Natural killer cell (primary cell): ENCODE measurements around the gene ATP5ME. TPM values are rescaled to one million over a fixed set of nuclear protein-coding genes. Genes with fewer than 3 reads are reported as not detected.

ENCODE experiments used
- ATAC-seq, 3 donors: fragments of 150-1000 bp in 2 of 3; fragments of 200-7000 bp in 1 of 3; cut with Tn5 transposase; 1 replicate in 1 of 3; 2 replicates in 2 of 3; pipeline ENCODE4 v1.10.0; 2021; ENCODE audit warnings: mild to moderate bottlenecking in 2 of 3, moderate library complexity in 2 of 3
- DNase-seq, 2 donors: peaks; one replicate each; pipeline versions ENCODE4 v3.0.0 to v3.0.0-alpha.2; 2013 to 2021; ENCODE audit warnings: mixed read lengths in 1 of 2
- H3K27ac ChIP-seq: one replicate; pipeline ENCODE4 v1.5.1; 2013; ENCODE audit warnings: mild to moderate bottlenecking, low read length
- H3K27me3 ChIP-seq: one replicate; pipeline ENCODE4 v1.6.1; 2013; ENCODE audit warnings: low read length; ENCODE audit not compliant: control insufficient read depth, insufficient read depth
- H3K36me3 ChIP-seq: one replicate; pipeline ENCODE4 v1.6.1; 2013; ENCODE audit warnings: low read length; ENCODE audit not compliant: control insufficient read depth, insufficient read depth
- H3K4me1 ChIP-seq: one replicate; pipeline ENCODE4 v1.6.1; 2013; ENCODE audit warnings: low read length; ENCODE audit not compliant: control insufficient read depth, insufficient read depth
- H3K4me3 ChIP-seq: one replicate; pipeline ENCODE4 v1.5.1; 2013; ENCODE audit warnings: low read length
- H3K9me3 ChIP-seq: one replicate; pipeline ENCODE4 v1.6.1; 2013; ENCODE audit warnings: low read length; ENCODE audit not compliant: control insufficient read depth, insufficient read depth
- H3K27ac Mint-ChIP-seq, 2 donors: one replicate each; pipeline ENCODE4 v1.8.0; 2022; ENCODE audit warnings: mild to moderate bottlenecking in 2 of 2, mixed read lengths in 2 of 2, moderate library complexity in 1 of 2
- H3K27me3 Mint-ChIP-seq, 2 donors: one replicate each; pipeline ENCODE4 v1.8.0; 2022; ENCODE audit warnings: low read depth in 2 of 2, mixed read lengths in 2 of 2
- H3K36me3 Mint-ChIP-seq: one replicate; pipeline ENCODE4 v1.8.0; 2022; ENCODE audit warnings: mixed read lengths
- H3K4me1 Mint-ChIP-seq, 2 donors: one replicate each; pipeline ENCODE4 v1.8.0; 2022; ENCODE audit warnings: mixed read lengths in 2 of 2
- H3K4me3 Mint-ChIP-seq: one replicate; pipeline ENCODE4 v1.8.0; 2022; ENCODE audit warnings: mild to moderate bottlenecking, moderate library complexity, mixed read lengths
- H3K9me3 Mint-ChIP-seq, 2 donors: one replicate each; pipeline ENCODE4 v1.8.0; 2022; ENCODE audit warnings: mixed read lengths in 2 of 2
- CTCF ChIP-seq: fragments of 200-600 bp; IDR thresholded peaks from one replicate; pipeline ENCODE4 v1.8.0; 2022; ENCODE audit warnings: antibody characterized with exemption
- WGBS: methylation state at CpG from one replicate; pipeline ENCODE4 v1.1.7; 2013; ENCODE audit warnings: missing lambda C conversion rate; ENCODE audit not compliant: insufficient coverage; 5-methylcytosine and 5-hydroxymethylcytosine counted together
- intact Hi-C: fragments of 100-400 bp; cut with micrococcal nuclease; formaldehyde crosslinking; loops from one replicate; pipeline ENCODE4 v1.14.2; 2022
- total RNA-seq, 4 donors: library from RNA; stranded (reverse); fragments of 120-200 nt in 1 of 4; gene quantifications; one replicate each; pipeline versions ENCODE4 v1.2.3 to v1.2.4, GENCODE V29; 2013 to 2022

The ATP5ME gene
- total RNA-seq, 3 donors from 2014 or later (not counting 1 experiment from before 2014, with no cell fraction given) = 114 to 140 (median 136) TPM

GRCh38 chr4:666822-667544 lies 7.1 kb downstream of the ATP5ME start:
- no peak overlapping the region for H3K4me3 Mint-ChIP-seq
- intact Hi-C loops = no loop called here
- ATAC-seq (no peak), DNase-seq (no peak)
- peaks cover 5 to 20% of the 10 kb centered on the region in 2 donors for H3K4me1 Mint-ChIP-seq
- no peak for TF ChIP-seq CTCF
- Histone ChIP-seq H3K4me1 (peaks cover 24% of the 10 kb centered on the region), H3K27ac (no peak overlapping the region), H3K4me3 (no peak overlapping the region), H3K27me3 (no peaks in the 10 kb centered on the region), H3K9me3 (no peaks in the 10 kb centered on the region), H3K36me3 (peaks cover 10% of the 10 kb centered on the region)
- H3K27ac Mint-ChIP-seq = no peak overlapping the region
- H3K36me3 Mint-ChIP-seq = no peaks in the 10 kb centered on the region
- H3K27me3 Mint-ChIP-seq = no peaks in the 10 kb centered on the region
- no peaks in the 10 kb centered on the region for H3K9me3 Mint-ChIP-seq
- 95% methylated on average over 26 of the region's 28 CpGs for WGBS

DNA sequence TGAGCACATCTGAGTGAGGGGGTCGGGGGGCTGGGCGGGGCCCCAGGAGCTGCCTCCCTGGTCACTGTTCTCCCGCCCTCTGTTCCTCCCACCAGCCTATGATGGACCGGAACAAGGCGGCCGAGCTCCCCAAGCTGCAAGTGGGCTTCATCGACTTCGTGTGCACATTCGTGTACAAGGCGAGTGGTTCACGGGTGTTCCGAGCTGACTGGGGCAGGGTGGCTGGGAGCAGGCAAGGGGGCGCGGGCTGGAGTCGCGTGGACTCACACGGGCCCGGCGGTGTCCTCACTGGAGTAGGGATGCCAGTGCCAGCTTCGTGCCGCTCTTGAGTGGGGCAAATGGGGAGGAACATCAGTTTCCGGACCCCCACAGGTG lies 7.7 kb downstream of the ATP5ME start:
- no peak overlapping the region for H3K27ac ChIP-seq
- Mint-ChIP-seq H3K27me3 (no peaks in the 10 kb centered on the region), H3K36me3 (no peaks in the 10 kb centered on the region), H3K9me3 (no peaks in the 10 kb centered on the region), H3K4me3 (no peak overlapping the region), H3K4me1 (peaks cover 5 to 20% of the 10 kb centered on the region in 2 donors), H3K27ac (no peak overlapping the region)
- 96% methylated on average over 22 of the region's 22 CpGs for WGBS
- no peaks in the 10 kb centered on the region for H3K9me3 ChIP-seq
- peaks cover 24% of the 10 kb centered on the region for H3K4me1 ChIP-seq
- DNase-seq (no peak), ATAC-seq (no peak)
- no peak overlapping the region for H3K4me3 ChIP-seq
- H3K27me3 ChIP-seq = no peaks in the 10 kb centered on the region
- peaks cover 5% of the 10 kb centered on the region for H3K36me3 ChIP-seq
- TF ChIP-seq CTCF = no peak
- intact Hi-C loops = no loop called here

GRCh38 chr4:665751-666435 lies 8.2 kb downstream of the ATP5ME start:
- H3K36me3 ChIP-seq = peaks cover 1% of the 10 kb centered on the region
- H3K27ac ChIP-seq = no peak overlapping the region
- Mint-ChIP-seq H3K27ac (peak overlapping the region in 1 of 2 donors; percentile 89), H3K4me1 (peaks cover 5 to 20% of the 10 kb centered on the region in 2 donors), H3K9me3 (peaks cover 0 to under 1% of the 10 kb centered on the region in 2 donors), H3K36me3 (no peaks in the 10 kb centered on the region), H3K27me3 (no peaks in the 10 kb centered on the region), H3K4me3 (no peak overlapping the region)
- WGBS = 91% methylated on average over 22 of the region's 22 CpGs
- intact Hi-C loops = no loop called here
- no peak for TF ChIP-seq CTCF
- H3K4me1 ChIP-seq = peaks cover 24% of the 10 kb centered on the region
- no peaks in the 10 kb centered on the region for H3K9me3 ChIP-seq
- no peak for DNase-seq
- ATAC-seq = no peak
- H3K4me3 ChIP-seq = no peak overlapping the region
- no peaks in the 10 kb centered on the region for H3K27me3 ChIP-seq
